Adrenal gland (tissue), 5 donors: ENCODE data around the gene CIAO3.
"Not testable (repeated sequence)": the region's sequence is repeated elsewhere in the genome, so short reads cannot be mapped to it uniquely, and the experiment has no call there.

ENCODE experiments used
- POLR2A ChIP-seq, 2 donors: fragments of 450-650 bp; IDR thresholded peaks; one replicate each; pipeline ENCODE4 v1.6.1; 2017; ENCODE audit warnings: antibody characterized with exemption in 2 of 2, mild to moderate bottlenecking in 2 of 2, moderate library complexity in 1 of 2
- TF ChIP-seq, protein P1 (sequence below), 6 experiments: fragments of 450-650 bp in 4 of 6; fragments of 200-600 bp in 2 of 6; sonication (generic) in 1 of 6; IDR thresholded peaks; 1 replicate in 5 of 6; 2 replicates in 1 of 6; pipeline versions ENCODE4 v1.5.1 to v1.8.0; 2016 to 2021; ENCODE audit warnings: antibody characterized with exemption in 6 of 6, mild to moderate bottlenecking in 2 of 6, moderate library complexity in 1 of 6
- donor health status: DM: no; HTN: no; CAD: no.

DNA sequence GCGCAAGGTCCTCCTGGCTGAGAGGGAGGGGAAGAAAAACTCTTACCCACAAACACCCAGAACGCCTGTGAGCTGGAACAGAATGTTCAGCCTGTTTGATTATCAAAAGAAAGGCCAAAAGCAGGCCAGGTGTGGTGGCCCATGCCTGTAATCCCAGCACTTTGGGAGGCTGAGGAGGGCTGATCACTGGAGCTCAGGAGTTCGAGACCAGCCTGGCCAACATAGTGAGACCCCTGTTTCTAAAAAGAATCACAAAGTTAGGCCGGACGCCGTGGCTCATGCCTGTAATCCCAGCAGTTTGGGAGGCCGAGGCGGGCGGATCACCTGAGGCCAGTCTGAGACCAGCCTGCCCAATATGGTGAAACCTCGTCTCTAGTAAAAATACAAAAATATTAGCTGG is 35.5 kb upstream of the CIAO3 start:
- TF ChIP-seq, protein P1, sequence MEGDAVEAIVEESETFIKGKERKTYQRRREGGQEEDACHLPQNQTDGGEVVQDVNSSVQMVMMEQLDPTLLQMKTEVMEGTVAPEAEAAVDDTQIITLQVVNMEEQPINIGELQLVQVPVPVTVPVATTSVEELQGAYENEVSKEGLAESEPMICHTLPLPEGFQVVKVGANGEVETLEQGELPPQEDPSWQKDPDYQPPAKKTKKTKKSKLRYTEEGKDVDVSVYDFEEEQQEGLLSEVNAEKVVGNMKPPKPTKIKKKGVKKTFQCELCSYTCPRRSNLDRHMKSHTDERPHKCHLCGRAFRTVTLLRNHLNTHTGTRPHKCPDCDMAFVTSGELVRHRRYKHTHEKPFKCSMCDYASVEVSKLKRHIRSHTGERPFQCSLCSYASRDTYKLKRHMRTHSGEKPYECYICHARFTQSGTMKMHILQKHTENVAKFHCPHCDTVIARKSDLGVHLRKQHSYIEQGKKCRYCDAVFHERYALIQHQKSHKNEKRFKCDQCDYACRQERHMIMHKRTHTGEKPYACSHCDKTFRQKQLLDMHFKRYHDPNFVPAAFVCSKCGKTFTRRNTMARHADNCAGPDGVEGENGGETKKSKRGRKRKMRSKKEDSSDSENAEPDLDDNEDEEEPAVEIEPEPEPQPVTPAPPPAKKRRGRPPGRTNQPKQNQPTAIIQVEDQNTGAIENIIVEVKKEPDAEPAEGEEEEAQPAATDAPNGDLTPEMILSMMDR (IDR thresholded peaks at IDR 0.05): not testable (repeated sequence)
- TF ChIP-seq POLR2A (IDR thresholded peaks at IDR 0.05): not testable (repeated sequence)
